Measurements from ENCODE around the gene MPND.
A peak's percentile ranks its signal among the peaks of the same experiment; 100 is the strongest.

The MPND gene

GRCh38 chr19:4402171-4403004 lies 59.0 kb downstream of the MPND start, which contains the start of gene CHAF1A:
CHAF1A (plus strand) TSS chr19:4402640; CDS start chr19:4402763, 123 bp downstream.
- peak; percentile 95 to 96 for DNase-seq (ENCODE audit: low read depth in 2 of 2)

- no peak for DNase-seq (ENCODE audit: low read depth in 2 of 2)
Observed at GRCh38 chr19:4403005-4403761, 59.8 kb downstream of the MPND start.

- no peak for DNase-seq (ENCODE audit: low read depth in 2 of 2)
Observed at GRCh38 chr19:4405977-4406376, 62.6 kb downstream of the MPND start.

- no peak for DNase-seq (ENCODE audit: low read depth in 2 of 2)
Observed at GRCh38 chr19:4406626-4407025, 63.3 kb downstream of the MPND start.

- no peak for DNase-seq (ENCODE audit: low read depth in 2 of 2)
Observed at GRCh38 chr19:4409123-4409933, 66.0 kb downstream of the MPND start.

Measured in stimulated activated CD8-positive, alpha-beta memory T cell treated with anti-CD3 and anti-CD28 coated beads, Interleukin-7, amount 100 ng/mL, for 1 hour (primary cell).